HG02623 (cell line): Measurements from ENCODE around the gene NSFL1C.

Experiments used
- ATAC-seq: cut with Tn5 transposase; IDR thresholded peaks from one replicate; pipeline ENCODE4 v1.9.1; 2021; ENCODE audit warnings: moderate library complexity; ENCODE audit not compliant: unreplicated experiment

Gene NSFL1C

DNA sequence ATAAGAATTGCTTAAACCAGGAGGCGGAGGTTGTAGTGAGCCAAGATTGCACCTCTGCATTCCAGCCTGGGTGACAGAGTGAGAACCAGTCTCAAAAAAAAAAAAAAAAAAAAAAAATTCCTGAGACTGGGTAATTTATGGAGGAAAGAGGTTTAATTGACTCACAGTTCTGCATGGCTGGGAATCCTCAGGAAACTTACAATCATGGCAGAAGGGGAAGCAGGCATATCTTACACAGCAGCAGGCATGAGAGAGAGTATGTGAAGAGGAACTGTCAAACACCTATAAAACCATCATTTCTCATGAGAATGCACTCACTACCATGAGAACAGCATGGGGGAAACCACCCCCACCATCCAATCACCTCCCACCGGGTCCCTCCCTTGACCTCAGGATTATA, 72.0 kb downstream of the NSFL1C start:
- no peak for ATAC-seq

DNA sequence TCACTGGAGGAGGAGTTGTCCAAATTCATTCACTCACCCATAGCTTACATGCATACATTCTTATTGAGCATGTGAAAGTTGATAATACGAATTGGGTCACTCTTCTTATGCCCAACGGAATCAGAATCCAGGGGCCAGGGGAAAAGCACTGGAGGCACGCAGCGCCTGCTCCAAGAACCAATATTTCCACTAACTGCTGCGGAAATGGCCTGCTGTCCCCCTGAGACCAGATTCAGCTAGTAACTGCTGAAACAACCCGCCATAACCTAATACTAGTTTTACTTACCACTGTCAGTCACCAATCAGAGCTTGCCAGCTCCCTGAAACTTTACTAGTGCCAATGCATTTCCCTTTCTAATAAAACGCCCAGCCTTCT, 73.2 kb downstream of the NSFL1C start:
- no peak for ATAC-seq

DNA sequence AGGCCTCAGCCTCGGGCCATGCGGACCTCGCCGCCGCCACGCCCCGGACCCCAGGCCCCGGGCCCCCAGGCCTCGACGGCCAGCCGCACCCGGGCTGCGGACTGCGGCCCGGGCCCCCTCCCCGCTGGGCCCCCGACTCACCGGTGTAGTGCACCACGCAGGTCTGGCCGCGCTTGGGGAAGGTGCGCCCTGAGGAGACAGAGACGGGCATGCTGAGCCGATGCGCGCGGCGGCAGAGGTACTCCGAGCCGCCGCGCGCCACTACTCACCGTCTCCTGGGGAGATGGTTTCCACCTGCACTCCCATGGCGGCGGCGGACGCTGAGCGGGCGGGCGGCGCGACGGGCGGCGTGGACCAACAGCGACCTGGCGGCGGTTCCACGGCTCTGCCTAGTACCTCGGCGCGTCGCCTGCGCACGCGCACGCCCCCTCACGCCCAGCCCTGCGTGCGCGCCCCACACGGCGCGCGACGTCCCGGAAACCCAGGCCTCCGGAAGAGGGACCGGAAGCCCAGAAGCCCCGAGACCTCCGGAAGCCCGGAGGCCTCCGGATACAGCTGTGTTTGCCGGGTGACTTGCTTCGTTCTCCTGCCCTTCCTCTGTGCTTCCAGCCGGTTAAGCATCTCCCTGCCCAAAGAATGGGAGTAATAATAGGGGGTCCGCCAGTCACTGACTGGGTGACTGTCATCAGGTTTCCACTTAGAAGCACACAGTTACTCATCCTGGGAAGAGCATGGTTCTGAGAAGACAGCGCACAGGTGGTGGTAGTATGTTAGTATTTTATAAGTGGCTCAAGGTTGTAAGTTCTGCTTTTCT, 73.7 kb downstream of the NSFL1C start, which contains the start of gene FKBP1A:
FKBP1A (minus strand) TSS at position 362 of the 814 bp plus-strand sequence; CDS start at position 306, 56 bp downstream.
- peak; percentile 85 for ATAC-seq

DNA sequence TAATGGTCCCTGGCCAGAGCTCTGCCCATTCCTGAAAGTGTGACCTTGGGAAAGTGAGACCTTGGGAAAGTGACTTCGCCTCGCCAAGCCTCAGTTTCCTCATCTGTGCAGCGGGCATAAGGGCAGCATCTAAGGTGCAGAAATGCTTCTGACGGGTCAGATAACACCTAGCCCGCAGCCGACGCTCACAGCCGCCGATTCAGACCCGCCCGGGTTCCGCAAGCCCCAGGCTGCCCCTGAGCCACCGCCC, 74.3 kb downstream of the NSFL1C start:
- no peak for ATAC-seq
